HCT116 (cell line): ENCODE data around the gene SAMD4A. TPM values are rescaled to one million over a fixed set of nuclear protein-coding genes. Genes with fewer than 3 reads are reported as not detected.

Experiments used
- ATAC-seq: fragments of 200-7000 bp; cut with Tn5 transposase; 2 replicates; pipeline ENCODE4 v1.9.1; 2020; ENCODE audit warnings: mild to moderate bottlenecking, moderate library complexity
- BruUV-seq: library from RNA; stranded (reverse); fragments of 400-500 nt; replicated peaks from 2 replicates; lab custom pipeline; 2021; lab: Mats Ljungman, UMichigan
- CTCF ChIA-PET: fragments of 300-600 bp; sonication (Branson Sonifier 250); formaldehyde crosslinking; loops from one replicate; lab custom pipeline; 2021; ENCODE audit warnings: antibody characterized with exemption; lab: Charles Lee
- POLR2A ChIA-PET: fragments of 300-600, 350-600 bp; sonication (Branson Sonifier 250); formaldehyde crosslinking; loops from one replicate; lab custom pipeline; 2021; ENCODE audit warnings: antibody characterized with exemption; lab: Charles Lee
- RAD21 ChIA-PET, 2 experiments: fragments of 300-600 bp; sonication (Branson Sonifier 250); formaldehyde crosslinking; loops; one replicate each; lab custom pipeline; 2023; ENCODE audit warnings: low total read pairs in 2 of 2; ENCODE audit not compliant: uncharacterized antibody in 2 of 2, unreplicated experiment in 2 of 2, low non-redundant PET in 1 of 2; lab: Charles Lee
- DNase-seq: peaks from one replicate; pipeline ENCODE4 v3.0.0-alpha.2; 2010; ENCODE audit warnings: low read depth, low spot score
- H2AFZ ChIP-seq: fragments of 200-600 bp; shearing (Covaris generic), sonication (generic); 2 replicates; pipeline ENCODE4 v1.6.1; 2017; ENCODE audit warnings: low read depth, mixed run types, mixed read lengths, antibody characterized with exemption, low read length; ENCODE audit not compliant: poor library complexity, severe bottlenecking
- H3K27ac ChIP-seq: 2 replicates; pipeline ENCODE4 v1.5.1; 2012; ENCODE audit warnings: low read depth, low read length
- H3K27me3 ChIP-seq: fragments of 200-600 bp; sonication (generic); 2 replicates; pipeline ENCODE4 v1.6.1; 2016; ENCODE audit warnings: mixed run types, low read length, mixed read lengths; ENCODE audit not compliant: insufficient read depth
- H3K36me3 ChIP-seq, 2 experiments: fragments of 200-500 bp in 1 of 2; fragments of 200-600 bp in 1 of 2; sonication (Bioruptor generic) in 1 of 2; sonication (generic) in 1 of 2; 2 replicates each; pipeline versions ENCODE4 v1.5.1 to v1.6.1; 2014 to 2016; ENCODE audit warnings: low read length in 2 of 2, inconsistent platforms in 1 of 2, mixed read lengths in 1 of 2, mixed run types in 1 of 2; ENCODE audit not compliant: insufficient read depth in 2 of 2, control insufficient read depth in 1 of 2
- H3K4me1 ChIP-seq, 2 experiments: fragments of 200-600 bp in 1 of 2; sonication (generic) in 1 of 2; 2 replicates each; pipeline versions ENCODE4 v1.5.1 to v1.6.1; 2012 to 2017; ENCODE audit warnings: low read length in 2 of 2, inconsistent platforms in 1 of 2, mild to moderate bottlenecking in 1 of 2, mixed read lengths in 1 of 2, mixed run types in 1 of 2, moderate library complexity in 1 of 2; ENCODE audit not compliant: insufficient read depth in 2 of 2, control insufficient read depth in 1 of 2
- H3K4me2 ChIP-seq: fragments of 200-600 bp; sonication (generic); 2 replicates; pipeline ENCODE4 v1.6.1; 2017; ENCODE audit warnings: mixed run types, low read length, mixed read lengths
- H3K4me3 ChIP-seq, 2 experiments: fragments of 200-600 bp in 1 of 2; sonication (generic) in 1 of 2; replicated peaks in 1 of 2; 2 replicates each; pipeline ENCODE4 v1.5.1; 2011 to 2016; ENCODE audit warnings: low read length in 2 of 2, control low read depth in 1 of 2, low read depth in 1 of 2, mild to moderate bottlenecking in 1 of 2, mixed read lengths in 1 of 2, mixed run types in 1 of 2
- H3K79me2 ChIP-seq: fragments of 200-600 bp; sonication (generic); 2 replicates; pipeline ENCODE4 v1.6.1; 2017; ENCODE audit warnings: mild to moderate bottlenecking, mixed run types, low read length, moderate library complexity, mixed read lengths; ENCODE audit not compliant: insufficient read depth
- H3K9ac ChIP-seq: fragments of 200-600 bp; sonication (generic); 2 replicates; pipeline ENCODE4 v1.6.1; 2016; ENCODE audit warnings: low read length, mixed read lengths
- H3K9me2 ChIP-seq: fragments of 200-600 bp; sonication (generic), shearing (Covaris generic); 2 replicates; pipeline ENCODE4 v1.6.1; 2017; ENCODE audit warnings: mixed run types, mild to moderate bottlenecking, moderate library complexity; ENCODE audit not compliant: insufficient read depth
- H3K9me3 ChIP-seq, 2 experiments: fragments of 200-500 bp in 1 of 2; fragments of 200-600 bp in 1 of 2; sonication (Bioruptor generic) in 1 of 2; sonication (generic) in 1 of 2; 2 replicates each; pipeline ENCODE4 v1.6.1; 2014 to 2017; ENCODE audit warnings: low read length in 2 of 2, mixed read lengths in 2 of 2, inconsistent platforms in 1 of 2, low read depth in 1 of 2, mild to moderate bottlenecking in 1 of 2, mixed run types in 1 of 2, moderate library complexity in 1 of 2; ENCODE audit not compliant: control insufficient read depth in 1 of 2, insufficient read depth in 1 of 2
- H4K20me1 ChIP-seq: fragments of 200-600 bp; sonication (generic), shearing (Covaris generic); 2 replicates; pipeline ENCODE4 v1.6.1; 2017; ENCODE audit warnings: mixed run types, mild to moderate bottlenecking, moderate library complexity; ENCODE audit not compliant: insufficient read depth
- ATF3 ChIP-seq: IDR thresholded peaks from 2 replicates; pipeline ENCODE4 v1.6.1; 2012
- CTCF ChIP-seq, 3 experiments: fragments of 200-600 bp in 1 of 3; sonication (generic) in 1 of 3; IDR thresholded peaks in 2 of 3; conservative IDR thresholded peaks in 1 of 3; 2 replicates each; pipeline ENCODE4 v1.5.1; 2012 to 2017; ENCODE audit warnings: low read depth in 2 of 3, low read length in 2 of 3, antibody characterized with exemption in 1 of 3, borderline replicate concordance in 1 of 3, control low read depth in 1 of 3, mild to moderate bottlenecking in 1 of 3, mixed read lengths in 1 of 3, mixed run types in 1 of 3, moderate library complexity in 1 of 3; ENCODE audit not compliant: insufficient read depth in 1 of 3
- EGR1 ChIP-seq: IDR thresholded peaks from 2 replicates; pipeline ENCODE4 v1.6.1; 2012; ENCODE audit warnings: low read depth
- ELF1 ChIP-seq: IDR thresholded peaks from 2 replicates; pipeline ENCODE4 v1.6.1; 2012; ENCODE audit warnings: low read depth, borderline replicate concordance
- EZH2 ChIP-seq: fragments of 200-600 bp; sonication (generic); IDR thresholded peaks from 2 replicates; pipeline ENCODE4 v1.6.1; 2017; ENCODE audit warnings: antibody characterized with exemption, mixed run types
- FOSL1 ChIP-seq: IDR thresholded peaks from 2 replicates; pipeline ENCODE4 v1.6.1; 2012; ENCODE audit warnings: low read depth
- MAX ChIP-seq: IDR thresholded peaks from 2 replicates; pipeline ENCODE4 v1.6.1; 2012
- POLR2A ChIP-seq: IDR thresholded peaks from 2 replicates; pipeline ENCODE4 v1.7.0; 2011; ENCODE audit warnings: borderline replicate concordance; ENCODE audit not compliant: insufficient read depth, insufficient read length; ENCODE audit errors: extremely low read depth
- POLR2AphosphoS5 ChIP-seq: IDR thresholded peaks from 2 replicates; pipeline ENCODE4 v1.6.1; 2011; ENCODE audit warnings: mild to moderate bottlenecking, low read depth, low read length, moderate library complexity
- REST ChIP-seq: IDR thresholded peaks from 2 replicates; pipeline ENCODE4 v1.6.1; 2012; ENCODE audit warnings: low read depth
- SIN3A ChIP-seq: IDR thresholded peaks from 2 replicates; pipeline ENCODE4 v1.6.1; 2012; ENCODE audit warnings: low read depth
- SP1 ChIP-seq: IDR thresholded peaks from 2 replicates; pipeline ENCODE4 v1.6.1; 2012; ENCODE audit warnings: low read depth
- SRF ChIP-seq: IDR thresholded peaks from 2 replicates; pipeline ENCODE4 v1.6.1; 2012; ENCODE audit warnings: low read depth
- YY1 ChIP-seq: IDR thresholded peaks from 2 replicates; pipeline ENCODE4 v1.6.1; 2011; ENCODE audit warnings: low read length, low read depth, moderate library complexity, mild to moderate bottlenecking; ENCODE audit not compliant: insufficient replicate concordance; ENCODE audit errors: extremely low read depth
- ZBTB33 ChIP-seq: IDR thresholded peaks from 2 replicates; pipeline ENCODE4 v1.6.1; 2011; ENCODE audit warnings: mild to moderate bottlenecking, low read length, moderate library complexity; ENCODE audit not compliant: insufficient replicate concordance; ENCODE audit errors: extremely low read depth
- intact Hi-C: fragments of 100-400 bp; cut with micrococcal nuclease; formaldehyde crosslinking; loops from 2 replicates; pipeline ENCODE4 v1.10.0; 2022
- total RNA-seq: library from RNA; stranded (reverse); gene quantifications from one replicate; pipeline ENCODE4 v1.2.1, GENCODE V29; 2021; ENCODE audit not compliant: unreplicated experiment

SAMD4A gene
- total RNA-seq, 1 experiment from 2014 or later = 9.0 TPM

- ATAC-seq (no peak), DNase-seq (no peak)
- H3K4me2 ChIP-seq = no peak overlapping the region
- no peak overlapping the region for H3K4me3 ChIP-seq
- no TSS peak for BruUV-seq
- TF ChIP-seq ZBTB33 (no peak), CTCF (IDR thresholded peaks at IDR 0.05 in 2 of 3, conservative IDR thresholded peaks at IDR 0.05 in 1 of 3; ENCODE audit: borderline replicate concordance in 1 of 3, insufficient read depth in 1 of 3, low read depth in 2 of 3, low read length in 2 of 3) (no peak), EZH2 (no peak), SRF (no peak), EGR1 (no peak), FOSL1 (no peak), SP1 (no peak), ATF3 (no peak), ELF1 (no peak), POLR2AphosphoS5 (no peak), YY1 (no peak), MAX (no peak), POLR2A (no peak), REST (no peak), SIN3A (no peak)
- ChIA-PET POLR2A (no interaction called here), CTCF (no interaction called here), RAD21 (no interaction called here)
- H3K36me3 ChIP-seq = no peaks in the 10 kb centered on the region
- H3K79me2 ChIP-seq = no peaks in the 10 kb centered on the region
- H3K27me3 ChIP-seq = no peaks in the 10 kb centered on the region
- H3K9ac ChIP-seq = no peak overlapping the region
- H3K9me2 ChIP-seq = no peaks in the 10 kb centered on the region
- H2AFZ ChIP-seq = no peak overlapping the region
- H3K4me1 ChIP-seq = no peaks in the 10 kb centered on the region
- H3K27ac ChIP-seq = no peak overlapping the region
- no peaks in the 10 kb centered on the region for H3K9me3 ChIP-seq
- intact Hi-C loops = no loop called here
- H4K20me1 ChIP-seq = no peaks in the 10 kb centered on the region
Measured at GRCh38 chr14:54786838-54787237, 219.9 kb downstream of the SAMD4A start.
